GM12892 (cell line): ENCODE results near the gene PGAM4.

Experiments used
- POLR2A ChIP-seq: IDR thresholded peaks from 2 replicates; pipeline ENCODE4 v1.6.1; 2011; ENCODE audit warnings: low read depth, low read length, control low read depth
- POLR2AphosphoS5 ChIP-seq: IDR thresholded peaks from 2 replicates; pipeline ENCODE4 v1.6.1; 2011; ENCODE audit warnings: low read depth, low read length, control low read depth
- TAF1 ChIP-seq: IDR thresholded peaks from 2 replicates; pipeline ENCODE4 v1.6.1; 2011; ENCODE audit warnings: low read depth, mild to moderate bottlenecking, control low read depth, low read length, borderline replicate concordance

DNA sequence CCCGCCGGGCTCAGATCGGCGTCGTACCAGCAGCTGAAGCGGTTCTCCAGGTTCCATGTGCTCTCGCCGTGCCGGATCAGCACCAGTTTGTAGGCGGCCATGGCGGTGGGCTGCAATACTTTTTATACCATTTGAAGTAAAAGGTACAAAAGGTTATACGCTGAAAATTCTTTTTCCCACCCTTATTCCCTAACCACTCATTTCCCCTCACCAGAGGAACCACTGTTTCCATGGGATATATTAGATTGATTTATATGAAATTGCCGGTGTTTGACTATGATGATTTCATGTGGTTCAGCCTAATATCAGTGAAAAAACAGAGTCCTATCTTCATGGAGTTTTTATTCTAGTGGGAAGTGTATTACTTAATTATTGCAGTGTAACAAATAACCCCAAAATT lies at the start of gene PGAM4:
- TF ChIP-seq POLR2A: no peak
- TF ChIP-seq POLR2AphosphoS5: no peak
- TF ChIP-seq TAF1: no peak
